Left cardiac atrium (tissue), 4 donors: ENCODE results near the gene SSX2B. TPM values are rescaled to one million over a fixed set of nuclear protein-coding genes. Genes with fewer than 3 reads are reported as not detected.
"Not testable (repeated sequence)": the region's sequence is repeated elsewhere in the genome, so short reads cannot be mapped to it uniquely, and the experiment has no call there.

Source experiments
- ATAC-seq, 2 donors: fragments of 200-7000 bp; cut with Tn5 transposase; one replicate each; pipeline ENCODE4 v1.9.1; 2020; ENCODE audit warnings: mild to moderate bottlenecking in 2 of 2, moderate library complexity in 2 of 2
- DNase-seq: peaks from one replicate; pipeline ENCODE4 v3.0.0-alpha.2; 2020
- intact Hi-C, 2 donors: fragments of 100-400 bp; cut with DNase I; formaldehyde crosslinking; loops; one replicate each; pipeline versions ENCODE4 v1.14.1 to v1.15.1; 2022 to 2023
- long read RNA-seq: library from polyadenylated mRNA; unstranded; transcript quantifications from one replicate; pipeline ENCODE4 v2.0.0, GENCODE V29; 2021
- total RNA-seq, 2 donors: library from RNA; stranded (reverse); fragmentation: NEBNext Ultra II Directional; extraction: Animal tissue kit (Norgen Biotek cat#: 25700); gene quantifications; one replicate each; pipeline ENCODE4 v1.2.1, GENCODE V29; 2021
- donor health status: DM: no; HTN: yes; CAD: no.
- donor health status: DM: no; HTN: yes; CAD: no; lungs with severe emphysema.
- donor health status: DM: yes; HTN: yes; CAD: no.
- donor health status: Dilated cardiomyopathy.

Gene SSX2B
- not detected for total RNA-seq
- long read RNA-seq, result 0 reads

- intact Hi-C loops, ATAC-seq: not testable (repeated sequence)
Observed at GRCh38 chrX:52750952-52751351, at the start of gene SSX2B. TSS of gene SSX2B (plus strand) at chrX:52751252. CDS start at chrX:52752681, 1,429 bp downstream.

GRCh38 chrX:52707078-52707477 lies 44.0 kb upstream of the SSX2B start, which contains the start of gene SSX2:
TSS of gene SSX2 (minus strand) at chrX:52707178. CDS start at chrX:52705749, 1,429 bp downstream.
- intact Hi-C loops, ATAC-seq, DNase-seq: not testable (repeated sequence)

More at GRCh38 chrX:52750952-52751351, at the start of gene SSX2B:
- DNase-seq, result not testable (repeated sequence)

- intact Hi-C loops, DNase-seq, ATAC-seq: not testable (repeated sequence)
Observed at GRCh38 chrX:52765983-52766382, 14.9 kb downstream of the SSX2B start.

- ATAC-seq, DNase-seq, intact Hi-C loops: not testable (repeated sequence)
Observed at GRCh38 chrX:52773504-52773903, 22.5 kb downstream of the SSX2B start.

GRCh38 chrX:52797327-52797726 lies 46.3 kb downstream of the SSX2B start, which contains the start of gene SPANXN5:
TSS of gene SPANXN5 (minus strand) at chrX:52797427. CDS start at chrX:52797348, 79 bp downstream.
- intact Hi-C loops, ATAC-seq, DNase-seq: not testable (repeated sequence)

- DNase-seq, ATAC-seq, intact Hi-C loops: not testable (repeated sequence)
Observed at GRCh38 chrX:52804876-52805275, 53.8 kb downstream of the SSX2B start.

Other genes with a start within 250 kb of the SSX2B start
- not detected for gene XAGE1B, start 234.2 kb upstream of the SSX2B start, total RNA-seq
- not detected for gene SSX7, start 96.4 kb upstream of the SSX2B start, total RNA-seq
- gene SSX2, start 44.1 kb upstream of the SSX2B start, total RNA-seq, result not detected
- not detected for gene SPANXN5, start 46.2 kb downstream of the SSX2B start, total RNA-seq
- gene XAGE5, start 60.0 kb downstream of the SSX2B start, total RNA-seq, result not detected
- not detected for gene XAGE3, start 116.8 kb downstream of the SSX2B start, total RNA-seq
- 10 to 100 TPM; 12.1 to 12.6 TPM for gene FAM156B, start 146.1 kb downstream of the SSX2B start, total RNA-seq
- 10 to 100 TPM in 1 of 2 donors, 1 to 10 TPM in 1; 9.9 to 14.2 TPM for gene FAM156A, start 207.3 kb downstream of the SSX2B start, total RNA-seq